ENCODE data around the gene DGKG. TPM values are rescaled to one million over a fixed set of nuclear protein-coding genes. Genes with fewer than 3 reads are reported as not detected.

The DGKG gene
- total and polyA plus RNA-seq, 2 donors (not counting 1 experiment from before 2014, with no cell fraction given): 0.67 to 10.9 TPM

DNA sequence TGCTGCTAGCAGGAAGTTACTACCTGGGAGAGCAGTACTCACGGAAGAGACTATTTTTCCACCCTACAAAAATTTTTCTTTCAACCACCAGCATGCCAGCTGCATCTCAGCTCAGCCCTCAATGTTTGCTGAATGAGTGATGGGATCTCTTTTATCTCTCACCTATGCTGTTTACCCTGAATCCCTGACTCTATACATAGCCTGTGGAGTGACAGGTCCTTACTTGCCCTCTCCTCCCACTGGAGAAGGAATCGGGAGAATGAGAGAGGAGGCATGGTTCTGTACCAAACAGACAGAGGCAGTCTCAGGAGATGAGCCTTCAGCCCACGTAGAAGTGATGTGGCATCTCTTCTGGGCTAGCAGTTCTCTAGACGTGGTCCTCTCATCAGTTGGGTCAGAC, 6.7 kb upstream of the DGKG start:
- no peaks in the 10 kb centered on the region for H3K36me3 ChIP-seq (replicated peaks in 1 of 2; ENCODE audit: control extremely low read depth in 1 of 2, control insufficient read depth in 1 of 2, extremely low read depth in 1 of 2, insufficient read depth in 2 of 2, low read length in 1 of 2)
- H3K4me1 Mint-ChIP-seq: no peaks in the 10 kb centered on the region
- H3K4me3 ChIP-seq (ENCODE audit: control extremely low read depth in 1 of 5, extremely low read depth in 1 of 5, insufficient read depth in 1 of 5, low read depth in 2 of 5, low read length in 4 of 5): no peak overlapping the region
- DNase-seq: no peak
- CTCF ChIA-PET: no interaction called here
- no peak overlapping the region for H3K27ac Mint-ChIP-seq
- no peak overlapping the region for H2AFZ ChIP-seq (ENCODE audit: insufficient read depth, low read depth, low read length, poor library complexity, severe bottlenecking)
- no peak overlapping the region for H3K27ac ChIP-seq (ENCODE audit: low read length in 2 of 2)
- no peak overlapping the region for H3K4me2 ChIP-seq (replicated peaks; ENCODE audit: low read depth, low read length, poor library complexity, severe bottlenecking)
- no peak overlapping the region for H3K4me3 Mint-ChIP-seq
- H3K9me3 ChIP-seq (ENCODE audit: control extremely low read depth in 1 of 3, control insufficient read depth in 2 of 3, insufficient read depth in 1 of 3, low read length in 2 of 3): no peaks in the 10 kb centered on the region
- H3K27me3 Mint-ChIP-seq: peaks cover 7% of the 10 kb centered on the region
- no peak overlapping the region for H3K9ac ChIP-seq (ENCODE audit: low read length)
- H4K20me1 ChIP-seq (ENCODE audit: control insufficient read depth, insufficient read depth, low read length, poor library complexity, severe bottlenecking): no peaks in the 10 kb centered on the region
- WGBS (ENCODE audit: insufficient coverage): 64% methylated on average over 3 of the region's 4 CpGs
- no peaks in the 10 kb centered on the region for H3K4me1 ChIP-seq (ENCODE audit: control insufficient read depth in 2 of 2, insufficient read depth in 2 of 2, low read length in 2 of 2)
- ATAC-seq (ENCODE audit: low read depth): no peak
- intact Hi-C loops (cut with micrococcal nuclease): no loop called here
- POLR2A ChIA-PET: no interaction called here
- no peaks in the 10 kb centered on the region for H3K9me3 Mint-ChIP-seq (ENCODE audit: insufficient read depth)
- no peak for TF ChIP-seq EZH2 (IDR thresholded peaks at IDR 0.05; ENCODE audit: borderline replicate concordance, insufficient read depth, low read depth, low read length, poor library complexity, severe bottlenecking)
- no peak for TF ChIP-seq CTCF (IDR thresholded peaks at IDR 0.05)
- no peaks in the 10 kb centered on the region for H3K79me2 ChIP-seq (ENCODE audit: control insufficient read depth, insufficient read depth, low read length)
- peaks cover 0 to 6% (median 0%) of the 10 kb centered on the region in 4 experiments for H3K27me3 ChIP-seq (replicated peaks in 1 of 4; ENCODE audit: control extremely low read depth in 1 of 4, control insufficient read depth in 3 of 4, insufficient read depth in 4 of 4, low read length in 3 of 4)

GRCh38 chr3:186368176-186368575, 6.1 kb upstream of the DGKG start:
- no peaks in the 10 kb centered on the region for H3K4me1 ChIP-seq (ENCODE audit: control insufficient read depth in 2 of 2, insufficient read depth in 2 of 2, low read length in 2 of 2)
- ChIA-PET CTCF (no interaction called here), POLR2A (no interaction called here)
- intact Hi-C loops (cut with micrococcal nuclease): no loop called here
- no peaks in the 10 kb centered on the region for H3K36me3 ChIP-seq (replicated peaks in 1 of 2; ENCODE audit: control extremely low read depth in 1 of 2, control insufficient read depth in 1 of 2, extremely low read depth in 1 of 2, insufficient read depth in 2 of 2, low read length in 1 of 2)
- no peak for TF ChIP-seq CTCF (IDR thresholded peaks at IDR 0.05)
- TF ChIP-seq EZH2 (IDR thresholded peaks at IDR 0.05; ENCODE audit: borderline replicate concordance, insufficient read depth, low read depth, low read length, poor library complexity, severe bottlenecking): no peak
- no peak for ATAC-seq (ENCODE audit: low read depth)
- no peak overlapping the region for H3K4me2 ChIP-seq (replicated peaks; ENCODE audit: low read depth, low read length, poor library complexity, severe bottlenecking)
- Mint-ChIP-seq H3K4me3 (no peak overlapping the region), H3K9me3 (ENCODE audit: insufficient read depth) (no peaks in the 10 kb centered on the region), H3K27ac (no peak overlapping the region), H3K27me3 (peaks cover 5% of the 10 kb centered on the region), H3K4me1 (peaks cover 2% of the 10 kb centered on the region)
- peaks cover 0 to 8% (median under 1%) of the 10 kb centered on the region in 4 experiments for H3K27me3 ChIP-seq (replicated peaks in 1 of 4; ENCODE audit: control extremely low read depth in 1 of 4, control insufficient read depth in 3 of 4, insufficient read depth in 4 of 4, low read length in 3 of 4)
- H3K9me3 ChIP-seq (ENCODE audit: control extremely low read depth in 1 of 3, control insufficient read depth in 2 of 3, insufficient read depth in 1 of 3, low read length in 2 of 3): no peaks in the 10 kb centered on the region
- no peaks in the 10 kb centered on the region for H3K79me2 ChIP-seq (ENCODE audit: control insufficient read depth, insufficient read depth, low read length)
- no peak overlapping the region for H3K9ac ChIP-seq (ENCODE audit: low read length)
- no peak for DNase-seq
- H3K27ac ChIP-seq (ENCODE audit: low read length in 2 of 2): no peak overlapping the region
- no peak overlapping the region for H3K4me3 ChIP-seq (ENCODE audit: control extremely low read depth in 1 of 5, extremely low read depth in 1 of 5, insufficient read depth in 1 of 5, low read depth in 2 of 5, low read length in 4 of 5)
- WGBS (ENCODE audit: insufficient coverage): 56% methylated on average over 3 of the region's 3 CpGs
- no peak overlapping the region for H2AFZ ChIP-seq (ENCODE audit: insufficient read depth, low read depth, low read length, poor library complexity, severe bottlenecking)
- no peaks in the 10 kb centered on the region for H4K20me1 ChIP-seq (ENCODE audit: control insufficient read depth, insufficient read depth, low read length, poor library complexity, severe bottlenecking)

Data from B cell (primary cell).